Heart left ventricle (tissue), 16 donors: Measurements from ENCODE around the gene TM9SF1. TPM values are rescaled to one million over a fixed set of nuclear protein-coding genes. Genes with fewer than 3 reads are reported as not detected.

Experiments
- ATAC-seq, 4 donors: fragments of 200-7000 bp; cut with Tn5 transposase; one replicate each; pipeline ENCODE4 v1.9.1; 2020 to 2022; ENCODE audit warnings: moderate library complexity in 4 of 4, mild to moderate bottlenecking in 3 of 4, moderate number of reproducible peaks in 1 of 4
- DNase-seq, 5 donors: peaks; one replicate each; pipeline ENCODE4 v3.0.0-alpha.2; 2020
- H3K27ac ChIP-seq, 12 donors: fragments of 200-600 bp; sonication (generic) in 4 of 12; one replicate each; pipeline versions ENCODE4 v1.5.0 to v1.8.0; 2016 to 2022; ENCODE audit warnings: mild to moderate bottlenecking in 2 of 12
- H3K27me3 ChIP-seq, 9 donors: fragments of 200-600 bp; sonication (generic) in 2 of 9; one replicate each; pipeline versions ENCODE4 v1.5.1 to v1.8.0; 2016 to 2022; ENCODE audit warnings: mild to moderate bottlenecking in 3 of 9
- H3K36me3 ChIP-seq, 9 donors: fragments of 200-600 bp; sonication (generic) in 2 of 9; one replicate each; pipeline versions ENCODE4 v1.5.0 to v1.8.0; 2018 to 2022; ENCODE audit warnings: mild to moderate bottlenecking in 2 of 9
- H3K4me1 ChIP-seq, 12 donors: fragments of 200-600 bp; sonication (generic) in 4 of 12; one replicate each; pipeline versions ENCODE4 v1.5.0 to v1.8.0; 2016 to 2022; ENCODE audit warnings: mild to moderate bottlenecking in 3 of 12
- H3K4me3 ChIP-seq, 12 donors: fragments of 200-600 bp; sonication (generic) in 4 of 12; one replicate each; pipeline versions ENCODE4 v1.5.0 to v1.8.0; 2017 to 2022; ENCODE audit warnings: mild to moderate bottlenecking in 9 of 12, moderate library complexity in 4 of 12
- H3K9me3 ChIP-seq, 12 donors: fragments of 200-600 bp; sonication (generic) in 4 of 12; one replicate each; pipeline versions ENCODE4 v1.5.0 to v1.8.0; 2016 to 2022; ENCODE audit warnings: mild to moderate bottlenecking in 1 of 12
- CTCF ChIP-seq, 12 donors: fragments of 200-600 bp; sonication (generic) in 4 of 12; IDR thresholded peaks; one replicate each; pipeline versions ENCODE4 v1.5.0 to v1.8.0; 2018 to 2022; ENCODE audit warnings: antibody characterized with exemption in 12 of 12, mild to moderate bottlenecking in 5 of 12
- POLR2A ChIP-seq, 2 donors: fragments of 450-650 bp; IDR thresholded peaks; one replicate each; pipeline ENCODE4 v1.6.1; 2017; ENCODE audit warnings: antibody characterized with exemption in 2 of 2, mild to moderate bottlenecking in 2 of 2, moderate library complexity in 2 of 2
- WGBS, 4 donors: extraction: QIAGEN DNeasy Blood & Tissue Kit in 2 of 4; methylation state at CpG; one replicate each; pipeline versions ENCODE4 v1.1.5 to v1.1.7; 2013 to 2018; 5-methylcytosine and 5-hydroxymethylcytosine counted together
- intact Hi-C, 10 donors: fragments of 100-400 bp; cut with DNase I; formaldehyde crosslinking; loops; one replicate each; pipeline versions ENCODE4 v1.11.1 to v1.14.2; 2022
- polyA plus RNA-seq, 2 donors: library from polyadenylated mRNA; stranded (reverse); fragments of 200-250 nt; gene quantifications; one replicate each; pipeline ENCODE4 v1.2.3, GENCODE V29; 2013
- total RNA-seq, 9 donors: library from RNA; depleted of rRNA in 2 of 9; stranded (reverse); fragments of >200 nt in 2 of 9; fragmentation: NEBNext Ultra II Directional in 3 of 9; extraction: Animal tissue kit (Norgen Biotek cat#: 25700) in 3 of 9; gene quantifications; one replicate each; pipeline versions ENCODE4 v1.1.0 to v1.2.4, GENCODE V29; 2016 to 2023
- donor health status: ischemic (EF 13 %, LVEDD 7.1; RV severe dilation, severe dysfunction).
- donor health status: healthy with polysubstance abuse.
- donor health status: DM: no; HTN: yes; CAD: no.
- donor health status: DM: no; HTN: no; CAD: no.
- donor health status: ischemic (EF 25% LVEDD 6.9; RV normal size, moderate dysfunction).
- donor health status: ischemic (EF 25% LVEDD 5.7; RV mildly dilated, moderate dysfunction).
- donor health status: healthy.
- donor health status: DM: yes; HTN: yes; CAD: no.
- donor health status: ischemic (EF 35%, LVEDD 5.7; RV mildly dilated, moderate dysfunction).
- donor health status: nonischemic (EF 11% LVEDD 7.7; RV severe dilation, severe dysfunction).
- donor health status: DM: yes; HTN: yes; CAD: no.
- donor health status: PGD.
- donor health status: ischemic (EF 29% LVEDD 5.4; RV normal size, mild dysfunction).
- donor health status: nonischemic (EF 23%, LVEDD 6.1; RV moderate dilation, normal function).

The TM9SF1 gene
- total and polyA plus RNA-seq, 11 donors, result 6.1 to 52.8 (median 26.3) TPM

GRCh38 chr14:24189460-24189859 is 5.8 kb downstream of the TM9SF1 start:
- no peak for TF ChIP-seq CTCF (IDR thresholded peaks at IDR 0.05)
- no peak for TF ChIP-seq POLR2A (IDR thresholded peaks at IDR 0.05)
- WGBS, 4 donors, result 88 to 95% (median 95%) methylated on average over 9 of the region's 9 CpGs
- Histone ChIP-seq H3K4me1 (peaks cover under 1 to 31% (median 20%) of the 10 kb centered on the region in 12 donors), H3K9me3 (no peaks in the 10 kb centered on the region), H3K27ac (peak overlapping the region in 6 of 12 donors; percentile 41 to 80 (median 68)), H3K36me3 (peaks cover 0 to 60% (median 46%) of the 10 kb centered on the region in 9 donors), H3K27me3 (no peaks in the 10 kb centered on the region), H3K4me3 (no peak overlapping the region)
- ATAC-seq, result no peak
- intact Hi-C loops, result loop anchor here in 1 of 10 donors (2.0 kb wide), 1 partner anchor 75 kb away; the partner anchor contains the start of genes DCAF11 and NRL
- no peak for DNase-seq

GRCh38 chr14:24189059-24189375 is 6.2 kb downstream of the TM9SF1 start:
- ATAC-seq (no peak), DNase-seq (no peak)
- Histone ChIP-seq H3K4me1 (peaks cover 0 to 26% (median 15%) of the 10 kb centered on the region in 12 donors), H3K9me3 (no peaks in the 10 kb centered on the region), H3K36me3 (peaks cover 0 to 64% (median 50%) of the 10 kb centered on the region in 9 donors), H3K4me3 (peak overlapping the region in 9 of 12 donors; percentile 66 to 83 (median 71)), H3K27me3 (no peaks in the 10 kb centered on the region), H3K27ac (peak overlapping the region in 11 of 12 donors; percentile 11 to 80 (median 66))
- WGBS, 4 donors, result 2 to 5% (median 2%) methylated on average over 3 of the region's 3 CpGs
- TF ChIP-seq CTCF (IDR thresholded peaks at IDR 0.05), result no peak
- TF ChIP-seq POLR2A (IDR thresholded peaks at IDR 0.05), result no peak
- intact Hi-C loops, result loop anchor here in 1 of 10 donors (2.0 kb wide), 1 partner anchor 74 kb away; the partner anchor contains the start of genes DCAF11 and NRL

- TF ChIP-seq CTCF (IDR thresholded peaks at IDR 0.05), result no peak
- peak in 1 of 2 donors; percentile 45 for TF ChIP-seq POLR2A (IDR thresholded peaks at IDR 0.05)
- Histone ChIP-seq H3K27me3 (no peaks in the 10 kb centered on the region), H3K4me1 (peaks cover 0 to 24% (median 14%) of the 10 kb centered on the region in 12 donors), H3K4me3 (peak within 1 kb of the TSS; percentile 48 to 83 (median 69)), H3K27ac (peak within 1 kb of the TSS in 11 of 12 donors; percentile 41 to 80 (median 67)), H3K36me3 (peaks cover 0 to 70% (median 54%) of the 10 kb centered on the region in 9 donors), H3K9me3 (no peaks in the 10 kb centered on the region)
- WGBS, 4 donors, result 0 to 1% (median 1%) methylated on average over 23 to 65 of the region's 65 CpGs
- intact Hi-C loops, result loop anchor here in 2 of 10 donors (1.0 to 2.0 kb wide), 2 partner anchors 27 to 74 kb away; partner anchors contain the start of genes DCAF11 (in 1 of the 2), IRF9 (in 1 of the 2) and NRL (in 1 of the 2)
- peak; percentile 96 to 98 (median 97) for DNase-seq
- peak; percentile 92 to 98 (median 94) for ATAC-seq
These were observed 6.8 kb downstream of the TM9SF1 start, which contains the start of gene IPO4 for GRCh38 chr14:24188251-24189058. Gene IPO4 (minus strand): TSS chr14:24188816. CDS start chr14:24188787, 29 bp downstream.

- TF ChIP-seq CTCF (IDR thresholded peaks at IDR 0.05) (no peak), POLR2A (IDR thresholded peaks at IDR 0.05) (no peak)
- Histone ChIP-seq H3K4me1 (peaks cover 0 to 24% (median 14%) of the 10 kb centered on the region in 12 donors), H3K4me3 (peak overlapping the region in 7 of 12 donors; percentile 66 to 83 (median 72)), H3K27me3 (no peaks in the 10 kb centered on the region), H3K36me3 (peaks cover 4 to 71% (median 57%) of the 10 kb centered on the region in 9 donors), H3K9me3 (no peaks in the 10 kb centered on the region), H3K27ac (no peak overlapping the region)
- 79 to 88% (median 85%) methylated on average over 2 of the region's 2 CpGs for WGBS, 4 donors
- intact Hi-C loops, result no loop called here
- no peak for DNase-seq
- no peak for ATAC-seq
These were observed 7.7 kb downstream of the TM9SF1 start for GRCh38 chr14:24187539-24187915.
